A549 treated with GW870086 at 1 μM for 4 hours (cell line): ENCODE data around the gene CXADR. TPM values are rescaled to one million over a fixed set of nuclear protein-coding genes. Genes with fewer than 3 reads are reported as not detected.

Experiments used
- total RNA-seq: library from RNA; stranded (reverse); fragments of 200-300 nt; extraction: Qiagen RNA extraction; gene quantifications from 5 replicates; pipeline ENCODE4 v1.2.3, GENCODE V29; 2022; ENCODE audit warnings: low read depth

Gene CXADR
- 8.4 to 12.1 TPM (median 10.9 TPM) in 5 replicates for total RNA-seq

DNA sequence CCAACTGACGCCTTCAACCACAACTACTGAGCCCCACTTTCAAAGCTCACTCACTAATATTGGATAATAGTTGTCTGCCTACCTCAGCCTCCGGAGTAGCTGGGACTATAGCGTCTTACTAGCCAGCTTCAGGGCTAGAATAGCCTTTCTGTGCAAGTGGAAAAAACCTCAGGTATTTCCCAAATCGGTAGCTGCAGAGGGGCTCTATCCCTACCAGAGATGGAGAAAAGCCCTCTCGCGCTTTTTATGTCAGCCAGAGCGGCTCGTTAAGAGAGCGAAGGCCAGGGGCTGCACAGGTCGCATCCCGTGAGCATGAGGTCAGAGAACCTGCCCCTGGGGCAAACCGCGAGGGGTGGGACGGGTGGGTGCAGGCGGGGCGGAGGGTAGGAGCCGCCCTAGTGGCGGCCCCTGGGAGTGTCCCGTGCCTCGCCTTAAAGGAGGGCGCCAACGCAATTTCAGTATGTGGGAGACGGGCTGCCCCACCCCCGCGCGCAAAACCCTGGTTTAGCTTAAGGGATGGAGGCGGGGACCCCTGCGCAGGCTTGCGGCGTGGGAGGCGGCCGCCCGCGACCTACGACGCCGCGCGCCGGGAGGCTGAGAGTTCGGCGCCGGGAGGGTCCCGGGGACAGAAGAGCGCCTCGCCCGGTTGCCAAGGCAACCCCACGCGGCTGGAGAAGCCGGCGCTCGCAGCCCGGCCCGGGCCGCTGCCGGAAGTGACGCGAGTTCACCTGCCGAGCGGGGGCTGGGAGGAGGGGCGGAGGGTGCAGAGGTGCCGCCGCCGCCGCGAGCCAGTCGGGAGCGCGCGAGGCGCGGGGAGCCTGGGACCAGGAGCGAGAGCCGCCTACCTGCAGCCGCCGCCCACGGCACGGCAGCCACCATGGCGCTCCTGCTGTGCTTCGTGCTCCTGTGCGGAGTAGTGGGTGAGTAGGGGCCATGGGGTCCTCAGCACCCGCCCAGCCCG lies at the start of gene CXADR:
Gene CXADR (plus strand): TSS at position 791 of the 961 bp plus-strand sequence. CDS start 87 bp downstream, at position 878.

DNA sequence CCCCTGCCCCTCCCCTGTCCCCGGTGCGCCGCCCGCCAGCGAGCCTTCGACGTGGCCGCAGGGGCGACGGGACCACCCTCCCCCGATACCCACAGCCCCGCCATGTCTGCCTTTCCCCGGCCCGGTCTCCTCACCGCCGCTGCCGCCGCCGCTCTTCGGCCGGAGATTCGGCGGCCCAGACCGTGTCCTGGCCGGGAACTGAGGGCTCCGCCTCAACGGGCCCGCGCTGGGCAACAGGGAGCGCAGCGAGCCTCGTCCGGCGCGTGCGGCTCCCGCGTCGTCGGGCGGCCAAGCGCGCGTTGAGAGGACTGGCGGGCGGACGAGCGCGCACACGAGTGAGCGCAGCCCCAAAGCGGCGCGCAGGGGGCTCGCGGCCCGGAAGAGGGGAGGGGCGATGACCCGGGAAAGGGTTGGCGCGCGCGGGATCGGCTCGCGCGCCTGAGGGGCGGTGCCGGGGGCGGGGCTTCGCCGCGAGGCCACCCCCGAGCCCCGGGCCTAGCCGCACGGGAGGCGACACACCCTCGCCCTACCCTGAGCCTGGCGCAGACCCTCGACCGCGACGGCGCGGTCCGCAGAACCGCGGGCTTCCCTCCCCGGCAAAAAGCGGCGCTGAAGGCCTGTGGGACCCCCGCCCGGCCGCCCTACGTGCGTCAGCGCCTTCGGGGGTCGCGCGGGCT lies 99.9 kb downstream of the CXADR start, which contains the start of gene BTG3:
Gene BTG3 (minus strand): TSS at position 337 of the 677 bp plus-strand sequence. CDS start 3,757 bp downstream, outside the sequence.

Other genes starting within 250 kb of the CXADR start
- 22.1 to 30.4 TPM (median 27.7 TPM) in 5 replicates for gene BTG3, start 99.9 kb downstream of the CXADR start, total RNA-seq